ENCODE measurements around the gene HAO2.

The HAO2 gene

GRCh38 chr1:119380983-119381662 is 12.5 kb downstream of the HAO2 start:
- H3K9ac ChIP-seq: no peak overlapping the region
- no peaks in the 10 kb centered on the region for H3K36me3 ChIP-seq
- no peaks in the 10 kb centered on the region for H3K9me3 ChIP-seq (replicated peaks in 1 of 11)
- H3K4me1 ChIP-seq: no peaks in the 10 kb centered on the region
- no peak overlapping the region for H3K27ac ChIP-seq
- no peaks in the 10 kb centered on the region for H4K20me1 ChIP-seq
- no peak overlapping the region for H3K4me3 ChIP-seq
- TF ChIP-seq Cebpa-rat (IDR thresholded peaks at IDR 0.05): no peak
- H3K27me3 ChIP-seq: no peaks in the 10 kb centered on the region
- H3K4me2 ChIP-seq: no peak overlapping the region

GRCh38 chr1:119384591-119384990 is 16.0 kb downstream of the HAO2 start:
- no peaks in the 10 kb centered on the region for H3K27me3 ChIP-seq
- no peaks in the 10 kb centered on the region for H3K4me1 ChIP-seq
- no peak overlapping the region for H3K27ac ChIP-seq
- H4K20me1 ChIP-seq: no peaks in the 10 kb centered on the region
- no peak for TF ChIP-seq Cebpa-rat (IDR thresholded peaks at IDR 0.05)
- no peaks in the 10 kb centered on the region for H3K9me3 ChIP-seq (replicated peaks in 1 of 11)
- no peaks in the 10 kb centered on the region for H3K36me3 ChIP-seq
- no peak overlapping the region for H3K4me3 ChIP-seq
- no peak overlapping the region for H3K4me2 ChIP-seq
- H3K9ac ChIP-seq: no peak overlapping the region

DNA sequence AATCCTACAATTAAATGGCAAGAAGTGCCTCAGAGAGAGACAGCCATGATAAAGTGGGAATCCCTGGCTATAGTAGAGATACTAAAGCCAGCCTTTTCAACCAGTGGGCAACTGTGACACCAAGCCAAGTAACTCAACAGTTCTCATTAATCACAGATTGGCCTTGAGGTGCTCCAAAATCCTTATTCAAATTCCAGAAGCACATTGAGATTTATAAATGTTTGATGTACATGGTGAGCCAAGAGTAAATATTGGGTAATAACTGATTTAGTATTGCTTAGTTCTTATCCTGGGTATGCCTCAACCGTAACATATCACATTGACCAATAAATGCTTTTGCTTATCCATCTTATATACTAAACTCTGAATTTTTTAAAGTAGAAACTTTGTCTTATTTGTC is 17.1 kb downstream of the HAO2 start:
- H3K4me3 ChIP-seq: no peak overlapping the region
- no peak overlapping the region for H3K4me2 ChIP-seq
- H3K27ac ChIP-seq: no peak overlapping the region
- TF ChIP-seq Cebpa-rat (IDR thresholded peaks at IDR 0.05): no peak
- H3K4me1 ChIP-seq: no peaks in the 10 kb centered on the region
- H3K27me3 ChIP-seq: no peaks in the 10 kb centered on the region
- no peaks in the 10 kb centered on the region for H4K20me1 ChIP-seq
- no peaks in the 10 kb centered on the region for H3K36me3 ChIP-seq
- no peaks in the 10 kb centered on the region for H3K9me3 ChIP-seq (replicated peaks in 1 of 11)
- no peak overlapping the region for H3K9ac ChIP-seq

GRCh38 chr1:119387858-119388257 is 19.3 kb downstream of the HAO2 start:
- H3K4me1 ChIP-seq: no peaks in the 10 kb centered on the region
- no peak overlapping the region for H3K9ac ChIP-seq
- no peaks in the 10 kb centered on the region for H3K27me3 ChIP-seq
- no peaks in the 10 kb centered on the region for H3K36me3 ChIP-seq
- H3K9me3 ChIP-seq (replicated peaks in 1 of 11): no peaks in the 10 kb centered on the region
- no peaks in the 10 kb centered on the region for H4K20me1 ChIP-seq
- H3K4me3 ChIP-seq: no peak overlapping the region
- no peak for TF ChIP-seq Cebpa-rat (IDR thresholded peaks at IDR 0.05)
- H3K4me2 ChIP-seq: no peak overlapping the region
- no peak overlapping the region for H3K27ac ChIP-seq

DNA sequence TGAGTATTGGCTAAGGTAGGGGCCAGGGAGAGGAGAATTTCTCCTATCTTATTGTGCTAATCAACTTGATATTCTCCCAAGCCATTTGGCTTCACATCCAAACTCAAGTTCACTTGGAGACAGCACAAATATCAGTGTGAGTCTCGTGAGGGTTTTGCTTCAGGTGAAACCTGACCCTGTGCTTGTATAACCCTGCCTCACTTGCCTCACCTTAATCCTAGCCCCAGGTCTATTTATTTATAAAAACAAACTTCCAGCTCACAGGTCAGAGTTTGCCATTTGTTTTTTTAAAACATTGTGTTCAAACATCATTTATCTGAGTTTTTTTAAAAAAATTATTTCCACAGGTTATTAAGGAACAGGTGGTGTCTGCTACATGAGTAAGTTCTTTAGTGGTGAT is 19.9 kb downstream of the HAO2 start:
- no peaks in the 10 kb centered on the region for H3K9me3 ChIP-seq (replicated peaks in 1 of 11)
- TF ChIP-seq Cebpa-rat (IDR thresholded peaks at IDR 0.05): no peak
- no peak overlapping the region for H3K4me3 ChIP-seq
- H3K9ac ChIP-seq: no peak overlapping the region
- H3K36me3 ChIP-seq: no peaks in the 10 kb centered on the region
- no peaks in the 10 kb centered on the region for H4K20me1 ChIP-seq
- H3K27ac ChIP-seq: no peak overlapping the region
- no peak overlapping the region for H3K4me2 ChIP-seq
- no peaks in the 10 kb centered on the region for H3K27me3 ChIP-seq
- no peaks in the 10 kb centered on the region for H3K4me1 ChIP-seq

DNA sequence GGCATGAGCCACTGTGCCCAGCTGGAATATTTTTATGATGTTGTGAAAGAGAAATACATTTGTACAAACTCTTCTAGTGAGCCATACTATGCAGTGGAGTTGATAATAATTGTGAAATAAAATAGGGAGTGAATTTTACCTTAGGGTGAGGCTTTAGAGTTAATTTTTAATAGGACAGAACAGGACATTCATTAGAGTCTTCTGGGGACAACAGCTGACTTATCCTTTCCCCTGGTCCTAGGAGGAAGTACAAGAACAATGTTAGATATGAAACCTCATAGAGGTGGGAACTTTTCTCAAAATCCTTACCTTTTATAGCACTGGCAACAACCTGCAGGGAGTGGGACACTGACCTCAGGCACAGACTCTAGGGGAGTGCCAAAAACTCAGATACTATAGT is 21.9 kb downstream of the HAO2 start:
- Histone ChIP-seq H3K4me1 (no peaks in the 10 kb centered on the region), H3K27me3 (no peaks in the 10 kb centered on the region), H3K9me3 (replicated peaks in 1 of 11) (no peaks in the 10 kb centered on the region), H3K9ac (no peak overlapping the region), H3K36me3 (no peaks in the 10 kb centered on the region), H3K4me2 (no peak overlapping the region), H4K20me1 (no peaks in the 10 kb centered on the region), H3K27ac (no peak overlapping the region), H3K4me3 (no peak overlapping the region)
- TF ChIP-seq Cebpa-rat (IDR thresholded peaks at IDR 0.05): no peak

- TF ChIP-seq Cebpa-rat (IDR thresholded peaks at IDR 0.05): no peak
- H3K4me2 ChIP-seq: no peak overlapping the region
- no peak overlapping the region for H3K4me3 ChIP-seq
- H3K9me3 ChIP-seq (replicated peaks in 1 of 11): no peaks in the 10 kb centered on the region
- no peak overlapping the region for H3K27ac ChIP-seq
- no peak overlapping the region for H3K9ac ChIP-seq
- H3K27me3 ChIP-seq: no peaks in the 10 kb centered on the region
- no peaks in the 10 kb centered on the region for H3K4me1 ChIP-seq
- H4K20me1 ChIP-seq: no peaks in the 10 kb centered on the region
- H3K36me3 ChIP-seq: no peaks in the 10 kb centered on the region
Observed at GRCh38 chr1:119391749-119392148, 23.2 kb downstream of the HAO2 start.

DNA sequence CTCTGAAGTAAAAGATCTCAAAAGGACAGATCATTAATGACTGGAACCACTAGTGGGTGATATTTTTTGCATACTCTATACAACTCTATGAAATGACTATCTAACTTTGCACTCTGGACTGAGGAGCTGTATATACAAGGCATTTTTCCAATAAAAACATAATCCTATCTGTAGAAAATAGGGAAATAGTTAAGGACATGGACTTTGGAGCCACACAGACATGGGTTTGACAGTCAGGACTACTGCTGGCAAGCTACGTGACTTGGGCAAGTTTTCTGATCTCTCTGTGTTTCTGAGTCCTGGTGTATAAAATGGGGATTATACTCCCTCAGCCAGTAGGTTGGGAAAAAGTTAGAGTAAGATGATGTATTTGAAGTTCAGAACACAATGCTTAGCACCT is 25.5 kb downstream of the HAO2 start:
- no peaks in the 10 kb centered on the region for H3K27me3 ChIP-seq
- no peak for TF ChIP-seq Cebpa-rat (IDR thresholded peaks at IDR 0.05)
- H4K20me1 ChIP-seq: no peaks in the 10 kb centered on the region
- no peak overlapping the region for H3K4me3 ChIP-seq
- no peaks in the 10 kb centered on the region for H3K9me3 ChIP-seq (replicated peaks in 1 of 11)
- no peaks in the 10 kb centered on the region for H3K4me1 ChIP-seq
- H3K9ac ChIP-seq: no peak overlapping the region
- H3K4me2 ChIP-seq: no peak overlapping the region
- H3K27ac ChIP-seq: no peak overlapping the region
- no peaks in the 10 kb centered on the region for H3K36me3 ChIP-seq

- Histone ChIP-seq H4K20me1 (no peaks in the 10 kb centered on the region), H3K9ac (no peak overlapping the region), H3K36me3 (no peaks in the 10 kb centered on the region), H3K27ac (no peak overlapping the region), H3K4me1 (no peaks in the 10 kb centered on the region), H3K4me3 (no peak overlapping the region), H3K4me2 (no peak overlapping the region), H3K9me3 (replicated peaks in 1 of 11) (0 out of 22 replicates have a peak, but pooled peaks cover 0 to 3% (median 0%) of the 10 kb centered on the region in 11 experiments), H3K27me3 (no peaks in the 10 kb centered on the region)
- no peak for TF ChIP-seq Cebpa-rat (IDR thresholded peaks at IDR 0.05)
Observed at GRCh38 chr1:119396982-119397381, 28.4 kb downstream of the HAO2 start.

- no peak overlapping the region for H3K4me3 ChIP-seq
Observed at GRCh38 chr1:119397986-119398385, 29.4 kb downstream of the HAO2 start.

More at GRCh38 chr1:119397986-119398385, 29.4 kb downstream of the HAO2 start:
- H3K9me3 ChIP-seq (replicated peaks in 1 of 11): 0 out of 22 replicates have a peak, but pooled peaks cover 0 to 3% (median 0%) of the 10 kb centered on the region in 11 experiments
- H3K27ac ChIP-seq: no peak overlapping the region
- H3K9ac ChIP-seq: no peak overlapping the region
- H3K4me2 ChIP-seq: no peak overlapping the region
- H3K27me3 ChIP-seq: no peaks in the 10 kb centered on the region
- H4K20me1 ChIP-seq: no peaks in the 10 kb centered on the region
- TF ChIP-seq Cebpa-rat (IDR thresholded peaks at IDR 0.05): no peak
- no peaks in the 10 kb centered on the region for H3K4me1 ChIP-seq
- H3K36me3 ChIP-seq: no peaks in the 10 kb centered on the region

Data from BLaER1 treated with 17β-estradiol and CSF1 and Interleukin-3, amounts not matched to agents 10 nM and 100 nM (cell line).